Measurements from ENCODE around the gene USP33.

DNA sequence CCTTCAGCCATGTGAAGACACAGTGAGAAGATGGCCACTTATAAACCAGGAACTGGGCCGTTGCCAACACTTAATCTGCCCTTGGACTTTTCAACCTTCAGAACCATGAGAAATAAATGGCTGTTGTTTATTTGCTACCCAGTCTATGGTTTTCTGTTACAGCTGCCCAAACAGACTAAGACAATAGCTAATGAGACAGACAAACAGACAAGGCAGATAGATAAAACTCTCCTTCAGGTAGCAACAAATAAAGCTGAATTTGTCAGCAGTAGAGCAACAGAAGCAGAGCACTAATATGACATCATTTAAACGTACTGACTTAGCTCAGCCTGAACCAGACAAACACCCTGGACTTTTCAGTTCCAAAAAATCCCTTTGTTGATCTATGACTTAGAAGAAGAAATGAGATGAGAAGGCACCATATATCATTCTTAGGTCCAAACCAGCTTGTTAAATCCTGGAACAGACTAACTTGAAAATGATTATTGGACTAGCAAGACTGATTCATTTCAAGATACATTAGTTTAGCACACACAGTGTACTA, 104.1 kb downstream of the USP33 start:
- no peak for TF ChIP-seq POLR2AphosphoS5 (IDR thresholded peaks at IDR 0.05)
- TF ChIP-seq, protein P1, sequence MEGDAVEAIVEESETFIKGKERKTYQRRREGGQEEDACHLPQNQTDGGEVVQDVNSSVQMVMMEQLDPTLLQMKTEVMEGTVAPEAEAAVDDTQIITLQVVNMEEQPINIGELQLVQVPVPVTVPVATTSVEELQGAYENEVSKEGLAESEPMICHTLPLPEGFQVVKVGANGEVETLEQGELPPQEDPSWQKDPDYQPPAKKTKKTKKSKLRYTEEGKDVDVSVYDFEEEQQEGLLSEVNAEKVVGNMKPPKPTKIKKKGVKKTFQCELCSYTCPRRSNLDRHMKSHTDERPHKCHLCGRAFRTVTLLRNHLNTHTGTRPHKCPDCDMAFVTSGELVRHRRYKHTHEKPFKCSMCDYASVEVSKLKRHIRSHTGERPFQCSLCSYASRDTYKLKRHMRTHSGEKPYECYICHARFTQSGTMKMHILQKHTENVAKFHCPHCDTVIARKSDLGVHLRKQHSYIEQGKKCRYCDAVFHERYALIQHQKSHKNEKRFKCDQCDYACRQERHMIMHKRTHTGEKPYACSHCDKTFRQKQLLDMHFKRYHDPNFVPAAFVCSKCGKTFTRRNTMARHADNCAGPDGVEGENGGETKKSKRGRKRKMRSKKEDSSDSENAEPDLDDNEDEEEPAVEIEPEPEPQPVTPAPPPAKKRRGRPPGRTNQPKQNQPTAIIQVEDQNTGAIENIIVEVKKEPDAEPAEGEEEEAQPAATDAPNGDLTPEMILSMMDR (IDR thresholded peaks at IDR 0.05; ENCODE audit: poor library complexity, severe bottlenecking), result no peak
- no peak for TF ChIP-seq MXI1 (conservative IDR thresholded peaks at IDR 0.05; ENCODE audit: poor library complexity, severe bottlenecking)
- TF ChIP-seq RAD21 (conservative IDR thresholded peaks at IDR 0.05), result no peak
- TF ChIP-seq EP300 (conservative IDR thresholded peaks at IDR 0.05; ENCODE audit: poor library complexity, severe bottlenecking), result no peak
- TF ChIP-seq TAF1 (IDR thresholded peaks at IDR 0.05; ENCODE audit: low read depth), result no peak
- TF ChIP-seq SMC3 (conservative IDR thresholded peaks at IDR 0.05; ENCODE audit: poor library complexity), result no peak
- TF ChIP-seq EZH2 (IDR thresholded peaks at IDR 0.05; ENCODE audit: borderline replicate concordance, insufficient read depth, low read length, poor library complexity, severe bottlenecking), result no peak

All from neural cell (in vitro differentiated cells).